ENCODE measurements around the gene PNMA1. TPM values are rescaled to one million over a fixed set of nuclear protein-coding genes. Genes with fewer than 3 reads are reported as not detected.
A peak's percentile ranks its signal among the peaks of the same experiment; 100 is the strongest.

The PNMA1 gene
- total and polyA plus RNA-seq, 2 donors (not counting 1 experiment from before 2014, with no cell fraction given): 9.5 to 31.6 TPM

GRCh38 chr14:73715707-73716106 lies 1.5 kb upstream of the PNMA1 start:
- intact Hi-C loops (cut with micrococcal nuclease): loop anchor here (2.0 kb wide), 2 partner anchors 13 to 235 kb away; partner anchors contain the start of genes COQ6 and FAM161B
- H3K4me1 ChIP-seq (ENCODE audit: control insufficient read depth in 2 of 2, insufficient read depth in 2 of 2, low read length in 2 of 2): peaks cover 17 to 22% of the 10 kb centered on the region in 2 donors
- H3K36me3 ChIP-seq (replicated peaks in 1 of 2; ENCODE audit: control extremely low read depth in 1 of 2, control insufficient read depth in 1 of 2, extremely low read depth in 1 of 2, insufficient read depth in 2 of 2, low read length in 1 of 2): peaks cover 0 to 40% of the 10 kb centered on the region in 2 experiments
- H3K4me1 Mint-ChIP-seq: peaks cover 21% of the 10 kb centered on the region
- ChIA-PET CTCF (interaction anchor here (0.8 to 3.7 kb wide), 2 partner anchors 13 to 171 kb away, joined by 3 to 25 read pairs; partner anchors contain the start of gene ZNF410), POLR2A (interaction anchor here (1.1 to 1.5 kb wide), 2 partner anchors 13 to 44 kb away, joined by 3 to 11 read pairs; a partner anchor contains a TSS)
- peak overlapping the region in 1 of 2 donors; percentile 44 for H3K27ac ChIP-seq (ENCODE audit: low read length in 2 of 2)
- TF ChIP-seq CTCF (IDR thresholded peaks at IDR 0.05) (no peak), EZH2 (IDR thresholded peaks at IDR 0.05; ENCODE audit: borderline replicate concordance, insufficient read depth, low read depth, low read length, poor library complexity, severe bottlenecking) (no peak)
- H4K20me1 ChIP-seq (ENCODE audit: control insufficient read depth, insufficient read depth, low read length, poor library complexity, severe bottlenecking): peaks cover 9% of the 10 kb centered on the region
- peak overlapping the region; percentile 54 for H3K27ac Mint-ChIP-seq
- H3K9ac ChIP-seq (ENCODE audit: low read length): no peak overlapping the region
- WGBS (ENCODE audit: insufficient coverage): 100% methylated on average over 4 of the region's 4 CpGs
- no peaks in the 10 kb centered on the region for H3K27me3 ChIP-seq (replicated peaks in 1 of 4; ENCODE audit: control extremely low read depth in 1 of 4, control insufficient read depth in 3 of 4, insufficient read depth in 4 of 4, low read length in 3 of 4)
- H3K27me3 Mint-ChIP-seq: no peaks in the 10 kb centered on the region
- H3K4me3 Mint-ChIP-seq: peak overlapping the region; percentile 42
- H3K9me3 ChIP-seq (ENCODE audit: control extremely low read depth in 1 of 3, control insufficient read depth in 2 of 3, insufficient read depth in 1 of 3, low read length in 2 of 3): no peaks in the 10 kb centered on the region
- H3K4me3 ChIP-seq (ENCODE audit: control extremely low read depth in 1 of 5, extremely low read depth in 1 of 5, insufficient read depth in 1 of 5, low read depth in 2 of 5, low read length in 4 of 5): no peak overlapping the region
- H3K4me2 ChIP-seq (replicated peaks; ENCODE audit: low read depth, low read length, poor library complexity, severe bottlenecking): no peak overlapping the region
- no peak overlapping the region for H2AFZ ChIP-seq (ENCODE audit: insufficient read depth, low read depth, low read length, poor library complexity, severe bottlenecking)
- H3K9me3 Mint-ChIP-seq (ENCODE audit: insufficient read depth): no peaks in the 10 kb centered on the region
- DNase-seq: peak; percentile 16
- peaks cover 10% of the 10 kb centered on the region for H3K79me2 ChIP-seq (ENCODE audit: control insufficient read depth, insufficient read depth, low read length)
- ATAC-seq (ENCODE audit: low read depth): no peak

- H4K20me1 ChIP-seq (ENCODE audit: control insufficient read depth, insufficient read depth, low read length, poor library complexity, severe bottlenecking): peaks cover 9% of the 10 kb centered on the region
- Mint-ChIP-seq H3K4me3 (peak overlapping the region; percentile 92), H3K27me3 (no peaks in the 10 kb centered on the region), H3K4me1 (peaks cover 21% of the 10 kb centered on the region), H3K27ac (peak overlapping the region; percentile 91), H3K9me3 (ENCODE audit: insufficient read depth) (no peaks in the 10 kb centered on the region)
- no peaks in the 10 kb centered on the region for H3K9me3 ChIP-seq (ENCODE audit: control extremely low read depth in 1 of 3, control insufficient read depth in 2 of 3, insufficient read depth in 1 of 3, low read length in 2 of 3)
- WGBS (ENCODE audit: insufficient coverage): 100% methylated on average over 2 of the region's 7 CpGs
- peak overlapping the region; percentile 5 to 81 for H3K27ac ChIP-seq (ENCODE audit: low read length in 2 of 2)
- peak overlapping the region; percentile 73 for H2AFZ ChIP-seq (ENCODE audit: insufficient read depth, low read depth, low read length, poor library complexity, severe bottlenecking)
- H3K79me2 ChIP-seq (ENCODE audit: control insufficient read depth, insufficient read depth, low read length): peaks cover 21% of the 10 kb centered on the region
- H3K4me3 ChIP-seq (ENCODE audit: control extremely low read depth in 1 of 5, extremely low read depth in 1 of 5, insufficient read depth in 1 of 5, low read depth in 2 of 5, low read length in 4 of 5): peak overlapping the region in 2 of 5 experiments; percentile 77 to 78
- ATAC-seq (ENCODE audit: low read depth) (no peak), DNase-seq (no peak)
- peak overlapping the region; percentile 84 for H3K9ac ChIP-seq (ENCODE audit: low read length)
- CTCF ChIA-PET: interaction anchor here (0.9 to 3.7 kb wide), 3 partner anchors 14 to 57 kb away, joined by 3 to 25 read pairs (median 4); no protein-coding TSS in a partner anchor
- H3K4me1 ChIP-seq (ENCODE audit: control insufficient read depth in 2 of 2, insufficient read depth in 2 of 2, low read length in 2 of 2): peaks cover 17 to 22% of the 10 kb centered on the region in 2 donors
- TF ChIP-seq EZH2 (IDR thresholded peaks at IDR 0.05; ENCODE audit: borderline replicate concordance, insufficient read depth, low read depth, low read length, poor library complexity, severe bottlenecking) (no peak), CTCF (IDR thresholded peaks at IDR 0.05) (no peak)
- H3K36me3 ChIP-seq (replicated peaks in 1 of 2; ENCODE audit: control extremely low read depth in 1 of 2, control insufficient read depth in 1 of 2, extremely low read depth in 1 of 2, insufficient read depth in 2 of 2, low read length in 1 of 2): peaks cover 0 to 34% of the 10 kb centered on the region in 2 experiments
- intact Hi-C loops (cut with micrococcal nuclease): loop anchor here (1.0 to 5.0 kb wide), 4 partner anchors 14 to 236 kb away; partner anchors contain the start of genes COQ6, FAM161B and PTGR2
- POLR2A ChIA-PET: interaction anchor here (0.5 to 1.1 kb wide), 3 partner anchors 26 to 178 kb away, joined by 3 to 4 read pairs (median 3); no protein-coding TSS in a partner anchor
- H3K4me2 ChIP-seq (replicated peaks; ENCODE audit: low read depth, low read length, poor library complexity, severe bottlenecking): peak overlapping the region; percentile 87
- H3K27me3 ChIP-seq (replicated peaks in 1 of 4; ENCODE audit: control extremely low read depth in 1 of 4, control insufficient read depth in 3 of 4, insufficient read depth in 4 of 4, low read length in 3 of 4): no peaks in the 10 kb centered on the region
Observed at GRCh38 chr14:73714656-73715081, 485 bp upstream of the PNMA1 start.
